Vagina (tissue), 2 donors: ENCODE measurements around the gene DCLK2. TPM values are rescaled to one million over a fixed set of nuclear protein-coding genes. Genes with fewer than 3 reads are reported as not detected.

Experiments used
- DNase-seq, 2 donors: peaks; one replicate each; pipeline ENCODE4 v3.0.0-alpha.2; 2017; ENCODE audit errors: extremely low spot score in 2 of 2
- H3K27ac ChIP-seq: fragments of 200-600 bp; sonication (generic); one replicate; pipeline ENCODE4 v1.5.1; 2019
- H3K27me3 ChIP-seq: fragments of 200-600 bp; sonication (generic); one replicate; pipeline ENCODE4 v1.5.1; 2019
- H3K36me3 ChIP-seq, 2 donors: fragments of 200-600 bp; sonication (generic); one replicate each; pipeline ENCODE4 v1.5.1; 2017 to 2019
- H3K4me1 ChIP-seq: fragments of 200-600 bp; sonication (generic); one replicate; pipeline ENCODE4 v1.5.1; 2019
- H3K4me3 ChIP-seq, 2 donors: fragments of 200-600 bp; sonication (generic); 1 replicate in 1 of 2; 2 replicates in 1 of 2; pipeline ENCODE4 v1.5.1; 2016 to 2019
- H3K9me3 ChIP-seq: fragments of 200-600 bp; sonication (generic); one replicate; pipeline ENCODE4 v1.5.1; 2019
- POLR2A ChIP-seq, 2 donors: fragments of 450-650 bp; IDR thresholded peaks; one replicate each; pipeline ENCODE4 v1.6.1; 2017; ENCODE audit warnings: antibody characterized with exemption in 2 of 2, mild to moderate bottlenecking in 2 of 2, moderate library complexity in 2 of 2
- POLR2AphosphoS5 ChIP-seq, 2 donors: sonication (generic); formaldehyde crosslinking; IDR thresholded peaks; one replicate each; pipeline ENCODE4 v1.9.0; 2017; ENCODE audit warnings: antibody characterized with exemption in 2 of 2, mild to moderate bottlenecking in 2 of 2, low read depth in 1 of 2; ENCODE audit not compliant: insufficient read depth in 1 of 2
- intact Hi-C: fragments of 100-400 bp; cut with DNase I; formaldehyde crosslinking; loops from one replicate; pipeline ENCODE4 v1.15.1; 2023
- total RNA-seq: library from RNA; depleted of rRNA; stranded (reverse); fragments of >200 nt; gene quantifications from one replicate; pipeline ENCODE4 v1.2.3, GENCODE V29; 2016
- TF ChIP-seq, protein P1 (sequence below), 3 experiments: fragments of 450-650 bp in 2 of 3; fragments of 200-600 bp in 1 of 3; sonication (generic) in 1 of 3; IDR thresholded peaks; one replicate each; pipeline ENCODE4 v1.5.1; 2017 to 2019; ENCODE audit warnings: antibody characterized with exemption in 3 of 3, mild to moderate bottlenecking in 2 of 3, moderate library complexity in 2 of 3

DCLK2 gene
- total RNA-seq, 1 donor from 2014 or later, result 5.9 TPM

DNA sequence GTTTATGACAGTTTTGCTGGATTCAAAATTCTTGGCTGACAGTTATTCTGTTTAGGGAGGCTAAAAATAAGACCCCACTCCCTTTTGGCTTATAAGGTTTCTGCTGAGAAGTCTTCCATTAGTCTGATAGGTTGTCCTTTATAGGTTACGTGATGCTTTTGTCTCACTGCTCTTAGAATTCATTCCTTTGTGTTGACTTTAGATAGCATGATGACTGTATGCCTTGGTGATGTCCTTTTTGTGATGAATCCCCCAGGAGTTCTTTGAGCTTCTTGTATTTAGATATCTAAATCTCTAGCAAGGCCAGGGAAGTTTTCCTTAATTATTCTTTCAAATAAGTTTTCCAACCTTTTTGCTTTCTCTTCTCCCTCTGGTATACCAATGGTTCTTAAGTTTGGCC, 36.4 kb downstream of the DCLK2 start:
- no peak for DNase-seq
- TF ChIP-seq, protein P1, sequence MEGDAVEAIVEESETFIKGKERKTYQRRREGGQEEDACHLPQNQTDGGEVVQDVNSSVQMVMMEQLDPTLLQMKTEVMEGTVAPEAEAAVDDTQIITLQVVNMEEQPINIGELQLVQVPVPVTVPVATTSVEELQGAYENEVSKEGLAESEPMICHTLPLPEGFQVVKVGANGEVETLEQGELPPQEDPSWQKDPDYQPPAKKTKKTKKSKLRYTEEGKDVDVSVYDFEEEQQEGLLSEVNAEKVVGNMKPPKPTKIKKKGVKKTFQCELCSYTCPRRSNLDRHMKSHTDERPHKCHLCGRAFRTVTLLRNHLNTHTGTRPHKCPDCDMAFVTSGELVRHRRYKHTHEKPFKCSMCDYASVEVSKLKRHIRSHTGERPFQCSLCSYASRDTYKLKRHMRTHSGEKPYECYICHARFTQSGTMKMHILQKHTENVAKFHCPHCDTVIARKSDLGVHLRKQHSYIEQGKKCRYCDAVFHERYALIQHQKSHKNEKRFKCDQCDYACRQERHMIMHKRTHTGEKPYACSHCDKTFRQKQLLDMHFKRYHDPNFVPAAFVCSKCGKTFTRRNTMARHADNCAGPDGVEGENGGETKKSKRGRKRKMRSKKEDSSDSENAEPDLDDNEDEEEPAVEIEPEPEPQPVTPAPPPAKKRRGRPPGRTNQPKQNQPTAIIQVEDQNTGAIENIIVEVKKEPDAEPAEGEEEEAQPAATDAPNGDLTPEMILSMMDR (IDR thresholded peaks at IDR 0.05), result no peak
- TF ChIP-seq POLR2AphosphoS5 (IDR thresholded peaks at IDR 0.05; ENCODE audit: insufficient read depth in 1 of 2, low read depth in 1 of 2) (no peak), POLR2A (IDR thresholded peaks at IDR 0.05) (no peak)
- no peaks in the 10 kb centered on the region for H3K9me3 ChIP-seq
- H3K27me3 ChIP-seq, result no peaks in the 10 kb centered on the region
- no peaks in the 10 kb centered on the region for H3K36me3 ChIP-seq
- H3K4me1 ChIP-seq, result no peaks in the 10 kb centered on the region
- no peak overlapping the region for H3K27ac ChIP-seq
- no peak overlapping the region for H3K4me3 ChIP-seq
- intact Hi-C loops, result no loop called here

DNA sequence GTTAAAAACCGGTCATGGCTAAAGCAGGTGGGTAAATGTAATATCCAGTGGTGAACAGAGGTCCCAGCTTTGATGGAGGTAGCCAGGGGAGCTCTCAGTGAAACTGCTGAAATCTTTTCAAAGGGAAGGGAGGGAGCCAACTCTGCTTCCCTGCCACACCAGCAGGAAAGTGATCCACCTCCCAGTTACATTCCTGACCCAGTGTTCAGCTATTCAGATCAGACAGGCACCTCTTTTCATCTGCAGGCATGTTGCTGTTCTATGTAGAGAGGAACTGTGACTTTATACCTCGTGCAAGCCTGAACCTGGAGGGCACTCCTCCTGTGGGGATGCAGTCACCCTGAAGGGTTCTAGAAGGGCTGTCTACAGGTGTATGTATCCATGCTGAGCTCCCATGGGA, 37.6 kb downstream of the DCLK2 start:
- Histone ChIP-seq H3K9me3 (no peaks in the 10 kb centered on the region), H3K4me1 (no peaks in the 10 kb centered on the region), H3K4me3 (no peak overlapping the region), H3K27me3 (no peaks in the 10 kb centered on the region), H3K27ac (no peak overlapping the region), H3K36me3 (no peaks in the 10 kb centered on the region)
- TF ChIP-seq POLR2AphosphoS5 (IDR thresholded peaks at IDR 0.05; ENCODE audit: insufficient read depth in 1 of 2, low read depth in 1 of 2) (no peak), POLR2A (IDR thresholded peaks at IDR 0.05) (no peak)
- TF ChIP-seq, protein P1 (IDR thresholded peaks at IDR 0.05), result no peak
- intact Hi-C loops, result no loop called here
- DNase-seq, result no peak

DNA sequence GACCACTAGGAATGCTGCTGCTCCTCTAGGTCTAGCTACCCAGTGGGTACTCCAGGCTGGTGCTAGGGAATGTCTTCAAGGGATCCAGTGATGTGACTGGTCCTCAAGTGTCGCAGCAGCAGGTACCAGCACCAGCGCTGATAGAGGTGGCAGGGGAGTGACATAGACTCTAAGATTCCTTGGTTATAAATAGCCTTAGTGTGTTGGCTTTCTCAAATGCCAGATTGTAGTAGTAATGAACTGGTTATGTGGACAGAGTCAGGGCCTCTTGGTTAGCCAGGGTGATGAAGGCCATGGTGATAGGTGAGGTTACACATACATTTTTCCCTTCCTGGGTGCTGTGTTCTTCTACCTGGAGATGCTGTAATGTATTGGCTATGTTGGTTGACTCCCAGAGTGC, 38.3 kb downstream of the DCLK2 start:
- DNase-seq, result no peak
- H3K27me3 ChIP-seq, result no peaks in the 10 kb centered on the region
- no peak overlapping the region for H3K27ac ChIP-seq
- H3K4me1 ChIP-seq, result no peaks in the 10 kb centered on the region
- H3K36me3 ChIP-seq, result no peaks in the 10 kb centered on the region
- intact Hi-C loops, result no loop called here
- H3K9me3 ChIP-seq, result no peaks in the 10 kb centered on the region
- H3K4me3 ChIP-seq, result no peak overlapping the region
- TF ChIP-seq POLR2AphosphoS5 (IDR thresholded peaks at IDR 0.05; ENCODE audit: insufficient read depth in 1 of 2, low read depth in 1 of 2) (no peak), POLR2A (IDR thresholded peaks at IDR 0.05) (no peak)

DNA sequence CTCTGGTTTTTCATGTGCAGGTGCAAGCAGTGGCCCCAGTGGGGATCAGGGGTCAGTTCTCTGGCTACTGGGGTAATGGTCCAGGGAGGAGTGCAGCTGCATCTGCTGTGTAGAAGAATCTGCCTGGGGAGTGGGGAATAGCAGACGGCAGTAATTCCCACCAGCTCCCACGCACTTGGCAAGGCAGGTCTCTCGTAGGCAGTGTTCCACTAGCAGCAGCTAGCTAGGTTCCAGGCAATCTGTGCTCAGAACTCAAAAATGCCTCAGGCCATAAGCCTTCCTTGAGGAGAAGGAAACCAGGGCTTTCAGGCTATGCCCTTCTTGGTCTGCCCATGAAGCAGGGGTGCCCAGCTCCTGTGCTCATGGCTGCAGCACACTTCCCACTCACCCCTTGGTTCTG, 38.8 kb downstream of the DCLK2 start:
- no peak for TF ChIP-seq POLR2A (IDR thresholded peaks at IDR 0.05)
- TF ChIP-seq, protein P1 (IDR thresholded peaks at IDR 0.05), result no peak
- no peak for TF ChIP-seq POLR2AphosphoS5 (IDR thresholded peaks at IDR 0.05; ENCODE audit: insufficient read depth in 1 of 2, low read depth in 1 of 2)
- no peak overlapping the region for H3K27ac ChIP-seq
- intact Hi-C loops, result no loop called here
- H3K36me3 ChIP-seq, result no peaks in the 10 kb centered on the region
- no peak for DNase-seq
- H3K4me3 ChIP-seq, result no peak overlapping the region
- H3K9me3 ChIP-seq, result no peaks in the 10 kb centered on the region
- H3K27me3 ChIP-seq, result no peaks in the 10 kb centered on the region
- no peaks in the 10 kb centered on the region for H3K4me1 ChIP-seq

DNA sequence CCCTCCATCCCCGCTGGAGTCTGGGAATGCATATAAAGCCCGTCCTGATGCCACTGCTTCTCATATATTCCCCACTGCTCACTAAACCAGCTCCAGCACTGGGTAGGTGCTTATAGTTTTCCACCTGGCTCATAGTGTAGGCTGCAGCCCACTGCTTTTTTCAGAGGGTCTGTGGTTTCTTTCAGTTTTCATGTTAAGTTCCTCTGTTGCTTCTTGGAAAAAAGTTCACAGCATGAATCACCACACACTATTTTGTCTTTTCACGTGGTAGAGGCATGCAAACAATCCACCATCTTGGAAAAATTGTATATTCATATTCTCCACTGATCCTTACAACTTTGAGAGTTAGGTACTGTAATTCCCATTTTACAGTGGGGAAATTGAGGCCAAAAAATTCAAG, 39.4 kb downstream of the DCLK2 start:
- TF ChIP-seq POLR2A (IDR thresholded peaks at IDR 0.05) (no peak), POLR2AphosphoS5 (IDR thresholded peaks at IDR 0.05; ENCODE audit: insufficient read depth in 1 of 2, low read depth in 1 of 2) (no peak)
- TF ChIP-seq, protein P1 (IDR thresholded peaks at IDR 0.05), result no peak
- intact Hi-C loops, result no loop called here

More for the DNA sequence above, 39.4 kb downstream of the DCLK2 start:
- Histone ChIP-seq H3K27me3 (no peaks in the 10 kb centered on the region), H3K9me3 (no peaks in the 10 kb centered on the region), H3K4me3 (no peak overlapping the region), H3K4me1 (no peaks in the 10 kb centered on the region), H3K36me3 (no peaks in the 10 kb centered on the region), H3K27ac (no peak overlapping the region)
- DNase-seq, result no peak
